HG03558 (cell line): ENCODE results near the gene APOC3.

Experiments
- ATAC-seq: cut with Tn5 transposase; IDR thresholded peaks from one replicate; pipeline ENCODE4 v1.9.1; 2021; ENCODE audit warnings: moderate number of reproducible peaks; ENCODE audit not compliant: unreplicated experiment; ENCODE audit errors: extremely low read depth

Gene APOC3

GRCh38 chr11:116829525-116830183, at the start of gene APOC3:
TSS of gene APOC3 (plus strand) at chr11:116829907. CDS start at chr11:116830583, 676 bp downstream.
- ATAC-seq = no peak

- no peak for ATAC-seq
Observed at GRCh38 chr11:116782728-116783127, 47.0 kb upstream of the APOC3 start.

DNA sequence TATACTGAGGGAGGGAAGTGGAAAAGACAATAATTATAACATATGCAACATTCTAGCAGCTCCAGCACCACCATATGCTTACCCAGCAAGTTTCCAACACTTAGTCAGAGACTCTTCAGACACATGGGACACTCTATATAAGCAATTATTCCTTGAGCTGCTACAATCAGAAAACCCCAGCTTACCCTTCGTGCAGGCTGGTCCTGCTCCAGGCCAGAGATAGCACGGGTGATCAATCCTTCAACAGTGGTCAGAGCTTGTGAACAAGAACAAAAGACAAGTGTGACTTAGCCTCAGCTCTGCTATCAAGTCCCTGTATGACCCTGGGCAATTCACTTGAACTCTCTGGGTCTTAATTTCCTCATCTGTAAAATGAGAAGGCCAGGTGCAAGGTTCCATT, 43.4 kb upstream of the APOC3 start:
- no peak for ATAC-seq

DNA sequence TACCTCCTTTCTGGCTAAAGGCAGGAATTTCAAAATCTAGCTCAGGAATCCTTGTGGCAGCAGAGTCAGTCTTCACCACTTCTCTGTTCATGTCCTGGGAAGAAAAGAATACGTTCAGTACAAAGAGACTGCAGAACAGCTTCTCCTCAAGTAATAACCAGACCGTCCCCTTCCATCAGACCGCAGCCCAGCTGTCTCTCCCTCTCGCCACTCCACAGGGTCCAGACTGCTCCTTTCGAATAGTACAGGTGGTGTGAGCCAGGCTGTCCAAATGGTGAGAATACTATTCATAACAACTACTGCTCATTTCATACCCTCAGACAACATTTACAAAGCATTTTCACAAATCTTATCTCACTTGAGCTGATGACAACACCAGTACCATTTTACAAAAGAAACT, 42.7 kb upstream of the APOC3 start:
- no peak for ATAC-seq

- ATAC-seq = no peak
Observed at GRCh38 chr11:116787436-116787785, 42.3 kb upstream of the APOC3 start.

GRCh38 chr11:116787786-116788486, 41.8 kb upstream of the APOC3 start, which contains the start of gene ZPR1:
TSS of gene ZPR1 (minus strand) at chr11:116788023. CDS start at chr11:116787990, 33 bp downstream.
- no peak for ATAC-seq

- no peak for ATAC-seq
Observed at GRCh38 chr11:116788534-116788933, 41.2 kb upstream of the APOC3 start.

DNA sequence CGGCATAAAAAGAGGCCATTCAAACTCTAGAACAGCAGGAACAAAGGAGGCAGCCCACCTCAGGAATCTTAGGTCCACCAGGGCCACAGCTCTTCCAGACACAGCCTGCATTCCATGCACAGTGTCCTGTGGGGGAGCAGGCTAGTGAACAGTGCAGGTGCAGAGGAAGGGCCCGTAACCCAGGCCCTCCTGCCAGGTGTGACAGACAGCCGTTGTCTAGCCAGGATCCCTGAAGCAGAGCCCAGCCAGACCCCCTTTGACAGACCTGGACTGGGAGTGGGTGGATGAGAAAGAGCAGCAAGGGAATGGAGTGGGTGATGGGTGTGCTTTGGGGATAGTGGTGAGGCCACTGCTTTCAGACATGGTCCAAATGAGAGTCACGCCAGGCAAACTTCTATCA, 40.7 kb upstream of the APOC3 start:
- no peak for ATAC-seq

DNA sequence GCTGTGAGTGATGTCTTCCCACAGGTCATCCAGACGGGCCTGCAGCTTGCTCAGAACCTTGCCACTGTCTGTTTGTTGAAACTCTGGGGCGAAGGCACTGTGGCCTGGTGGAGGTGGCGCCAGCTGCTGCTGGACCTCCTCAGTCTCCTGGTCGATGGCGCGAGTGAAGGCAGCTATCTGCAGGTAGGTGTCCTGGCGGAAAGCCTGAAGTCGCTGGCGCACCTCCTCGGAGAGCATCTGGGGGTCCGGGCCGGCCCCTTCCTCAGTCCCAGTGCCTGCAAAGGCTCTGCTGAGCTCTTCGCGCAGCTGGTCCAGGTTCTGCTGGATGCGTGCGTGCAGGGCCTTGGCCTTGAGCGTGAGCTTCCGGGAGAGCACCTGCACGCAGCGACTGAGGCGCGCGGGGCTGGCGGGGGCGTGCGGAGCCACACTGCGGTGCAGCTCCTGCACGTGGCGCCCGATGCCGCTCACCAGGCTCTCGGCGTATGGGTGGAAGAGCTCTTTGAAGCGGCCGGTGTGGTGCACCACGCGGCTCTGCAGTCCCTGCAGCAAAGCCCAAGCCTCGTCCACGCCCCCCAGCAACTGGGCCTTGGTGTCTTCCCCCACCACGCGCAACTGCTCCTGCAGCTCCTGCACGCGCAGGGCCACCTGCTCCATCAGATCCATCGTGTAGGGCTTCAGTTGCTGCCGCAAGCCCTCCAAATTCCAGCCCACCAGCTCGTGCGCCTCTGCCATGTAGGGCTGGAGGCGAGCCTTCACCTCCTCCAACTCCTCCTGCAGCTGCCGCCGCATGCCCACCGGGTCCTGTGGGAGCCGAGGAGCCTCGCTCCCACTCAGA, 39.3 kb upstream of the APOC3 start:
- no peak for ATAC-seq

GRCh38 chr11:116791002-116791812, 38.5 kb upstream of the APOC3 start:
- no peak for ATAC-seq

- ATAC-seq = no peak
Observed at GRCh38 chr11:116791813-116792143, 37.9 kb upstream of the APOC3 start, which contains the start of gene APOA5. TSS of gene APOA5 (minus strand) at chr11:116791879. CDS start at chr11:116791860, 19 bp downstream.

DNA sequence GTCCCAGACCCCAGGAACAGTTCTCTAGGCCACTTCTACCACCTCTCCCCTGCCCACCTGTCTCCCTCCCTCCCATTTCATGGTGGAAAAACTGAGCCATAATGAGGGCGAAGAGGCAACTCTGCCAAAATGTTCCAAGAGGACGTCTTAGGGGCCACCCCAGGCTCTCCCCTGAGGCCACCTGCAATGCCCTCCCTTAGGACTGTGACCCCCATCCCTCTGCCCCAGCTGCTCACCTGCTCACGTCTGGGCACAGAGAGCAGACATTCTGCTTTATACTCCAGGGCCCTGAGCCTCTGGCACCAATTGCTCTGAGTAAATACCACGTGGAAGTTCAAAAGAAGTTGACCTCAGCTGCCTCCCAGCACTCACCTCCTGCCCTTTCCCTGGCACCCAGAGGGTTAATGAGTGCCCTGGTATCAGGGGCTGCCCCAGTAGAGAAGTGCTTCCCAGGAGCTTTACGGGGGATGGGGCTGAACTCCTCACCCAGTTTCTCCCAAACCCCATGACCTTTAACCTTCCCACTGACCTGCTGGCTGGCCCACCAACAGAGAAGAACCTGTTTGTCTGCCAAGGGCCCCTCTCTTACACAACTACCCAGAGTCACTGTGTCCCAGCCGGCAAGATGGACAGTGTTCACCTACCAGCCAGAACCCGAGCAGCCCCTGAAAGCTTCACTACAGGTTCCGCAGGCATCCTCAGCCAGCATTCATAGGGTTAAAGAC, 37.4 kb upstream of the APOC3 start:
- no peak for ATAC-seq

DNA sequence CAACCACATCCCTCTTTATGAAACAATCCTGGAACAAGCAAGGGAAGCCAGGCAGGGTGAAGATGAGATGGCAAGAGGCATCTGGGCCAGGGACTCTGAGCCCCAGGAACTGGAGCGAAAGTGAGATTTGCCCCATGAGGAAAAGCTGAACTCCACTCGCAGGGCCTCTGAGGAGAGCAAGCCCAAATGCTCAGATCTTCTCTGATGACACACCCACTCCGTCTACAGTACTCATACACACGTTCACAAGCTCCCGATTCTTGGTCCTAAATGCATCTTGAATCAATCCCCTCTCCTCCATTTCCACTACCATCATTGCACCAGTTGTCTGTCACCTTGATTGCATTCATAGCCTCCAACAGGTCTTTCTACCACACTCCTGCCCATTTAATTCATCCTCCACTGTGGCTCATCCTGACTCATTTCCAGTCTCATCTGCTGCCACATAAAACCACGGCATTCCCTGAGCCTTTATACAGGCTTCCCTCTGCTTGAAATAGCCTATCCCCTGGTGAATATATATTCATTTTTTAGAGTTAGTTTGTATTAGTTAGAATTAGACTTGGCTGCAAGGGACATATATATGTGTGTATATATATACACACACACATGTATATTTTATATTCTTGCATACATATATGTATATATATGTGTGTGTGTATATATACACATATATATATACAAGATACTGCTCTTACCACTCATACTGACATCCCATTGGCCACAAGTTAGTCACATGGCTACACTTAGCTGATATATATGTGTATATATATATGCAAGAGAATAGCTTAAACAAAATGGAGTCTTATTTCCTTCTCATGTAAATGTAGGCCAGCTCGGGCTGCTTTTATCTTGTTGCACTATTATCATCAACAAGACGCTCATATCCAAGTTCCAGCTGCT, 36.6 kb upstream of the APOC3 start:
- ATAC-seq = no peak

GRCh38 chr11:116793772-116794097, 36.0 kb upstream of the APOC3 start:
- no peak for ATAC-seq

DNA sequence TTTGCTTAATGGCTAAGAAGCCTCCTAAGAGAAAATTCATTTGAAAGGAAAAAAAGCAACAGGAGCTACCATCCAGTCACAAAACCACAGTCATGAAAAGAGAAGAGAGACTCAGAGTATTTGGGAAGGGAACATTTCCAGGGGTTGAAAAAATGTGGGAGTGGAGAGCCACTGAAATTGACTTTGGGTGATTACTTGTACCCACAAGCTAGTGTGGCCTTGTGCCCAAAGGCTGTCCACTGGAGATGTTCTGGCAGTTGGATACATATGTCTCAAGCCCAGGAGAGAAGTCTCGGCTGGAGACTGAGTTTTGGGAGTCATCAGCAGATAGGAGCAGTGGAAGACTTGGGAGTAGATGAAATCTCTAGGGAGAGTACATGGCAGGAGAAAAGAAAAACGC, 34.9 kb upstream of the APOC3 start:
- no peak for ATAC-seq

- no peak for ATAC-seq
Observed at GRCh38 chr11:116796548-116796947, 33.2 kb upstream of the APOC3 start.

GRCh38 chr11:116797816-116798215, 31.9 kb upstream of the APOC3 start:
- ATAC-seq = no peak

- no peak for ATAC-seq
Observed at GRCh38 chr11:116798368-116798767, 31.3 kb upstream of the APOC3 start.

DNA sequence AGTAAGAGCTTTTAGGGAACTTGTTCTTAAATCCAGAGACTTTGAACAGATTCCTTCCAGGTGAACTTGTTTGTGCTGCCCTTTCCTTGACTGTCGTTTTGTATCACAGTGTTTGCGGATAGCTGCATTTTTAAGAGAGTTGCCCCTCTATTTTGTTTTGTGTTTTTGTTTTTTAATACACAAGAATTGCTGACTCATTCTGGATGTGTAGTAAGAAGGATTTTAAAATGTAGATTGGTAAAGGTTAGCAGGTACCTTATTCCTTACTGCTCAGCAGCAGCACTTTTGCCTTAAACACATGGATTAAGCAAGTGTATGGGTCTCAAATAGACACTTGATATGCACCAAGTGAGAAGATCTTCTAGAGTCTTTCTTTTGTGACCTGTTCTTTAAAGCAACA, 29.1 kb upstream of the APOC3 start:
- no peak for ATAC-seq
